Frontal cortex (tissue), 4 donors: ENCODE results near the gene BBS9. TPM values are rescaled to one million over a fixed set of nuclear protein-coding genes. Genes with fewer than 3 reads are reported as not detected.

Experiments
- DNase-seq, 2 donors: peaks; one replicate each; pipeline ENCODE4 v3.0.0; 2012; ENCODE audit warnings: low spot score in 2 of 2
- FAIRE-seq: peaks from 2 replicates; lab custom pipeline; 2012; peaks lifted over from hg19 to GRCh38; lab: Jason Lieb, UNC
- total RNA-seq: library from RNA; depleted of rRNA; stranded (reverse); fragments of >200 nt; gene quantifications from one replicate; pipeline ENCODE4 v1.2.3, GENCODE V29; 2014
- donor health status: control.
- donor health status: control.
- donor health status: control.

The BBS9 gene
- total RNA-seq, 1 donor from 2014 or later, result 91.3 TPM

- FAIRE-seq (no peak), DNase-seq (no peak)
Observed at GRCh38 chr7:33420311-33420940, 291.1 kb downstream of the BBS9 start.

GRCh38 chr7:33421429-33421828 lies 292.1 kb downstream of the BBS9 start:
- DNase-seq, result no peak
- no peak for FAIRE-seq

- DNase-seq (no peak), FAIRE-seq (no peak)
Observed at GRCh38 chr7:33422141-33422540, 292.8 kb downstream of the BBS9 start.

GRCh38 chr7:33422825-33423645 lies 293.7 kb downstream of the BBS9 start:
- DNase-seq (no peak), FAIRE-seq (no peak)

GRCh38 chr7:33423646-33424020 lies 294.3 kb downstream of the BBS9 start:
- FAIRE-seq (no peak), DNase-seq (no peak)

- FAIRE-seq (no peak), DNase-seq (no peak)
Observed at GRCh38 chr7:33425395-33425794, 296.0 kb downstream of the BBS9 start.

GRCh38 chr7:33425929-33426678 lies 296.7 kb downstream of the BBS9 start:
- no peak for DNase-seq
- FAIRE-seq, result no peak

- no peak for DNase-seq
- FAIRE-seq, result no peak
Observed at GRCh38 chr7:33428415-33428814, 299.1 kb downstream of the BBS9 start.

GRCh38 chr7:33431543-33431942 lies 302.2 kb downstream of the BBS9 start:
- FAIRE-seq, result no peak
- no peak for DNase-seq

- DNase-seq, result no peak
- no peak for FAIRE-seq
Observed at GRCh38 chr7:33432821-33433220, 303.5 kb downstream of the BBS9 start.

GRCh38 chr7:33433357-33433756 lies 304.0 kb downstream of the BBS9 start:
- DNase-seq (no peak), FAIRE-seq (no peak)

- DNase-seq (no peak), FAIRE-seq (no peak)
Observed at GRCh38 chr7:33444511-33444910, 315.1 kb downstream of the BBS9 start.

GRCh38 chr7:33446551-33446950 lies 317.2 kb downstream of the BBS9 start:
- DNase-seq, result no peak
- no peak for FAIRE-seq

- FAIRE-seq (no peak), DNase-seq (no peak)
Observed at GRCh38 chr7:33448035-33448434, 318.7 kb downstream of the BBS9 start.

GRCh38 chr7:33449847-33450246 lies 320.5 kb downstream of the BBS9 start:
- no peak for FAIRE-seq
- DNase-seq, result no peak

GRCh38 chr7:33452805-33453502 lies 323.6 kb downstream of the BBS9 start:
- FAIRE-seq (no peak), DNase-seq (no peak)

GRCh38 chr7:33457039-33457438 lies 327.7 kb downstream of the BBS9 start:
- no peak for FAIRE-seq

GRCh38 chr7:33458581-33458980 lies 329.2 kb downstream of the BBS9 start:
- no peak for FAIRE-seq

More at GRCh38 chr7:33457039-33457438, 327.7 kb downstream of the BBS9 start:
- no peak for DNase-seq

GRCh38 chr7:33459340-33459751 lies 330.0 kb downstream of the BBS9 start:
- no peak for DNase-seq
- no peak for FAIRE-seq

More at GRCh38 chr7:33458581-33458980, 329.2 kb downstream of the BBS9 start:
- DNase-seq, result no peak

GRCh38 chr7:33463131-33463530 lies 333.8 kb downstream of the BBS9 start:
- DNase-seq, result no peak

More at GRCh38 chr7:33463131-33463530, 333.8 kb downstream of the BBS9 start:
- FAIRE-seq, result no peak
